Transverse colon (tissue), 4 donors: ENCODE results near the gene PRSS50. TPM values are rescaled to one million over a fixed set of nuclear protein-coding genes. Genes with fewer than 3 reads are reported as not detected.

Source experiments
- DNase-seq: peaks from one replicate; pipeline ENCODE4 v3.0.0-alpha.2; 2019
- H3K27ac ChIP-seq, 4 donors: fragments of 200-600 bp; sonication (generic); 2 replicates each; pipeline ENCODE4 v1.5.1; 2016 to 2018; ENCODE audit warnings: inconsistent platforms in 4 of 4
- H3K27me3 ChIP-seq: fragments of 200-600 bp; sonication (generic); 2 replicates; pipeline ENCODE4 v1.5.1; 2017; ENCODE audit warnings: inconsistent platforms
- H3K36me3 ChIP-seq, 4 donors: fragments of 200-600 bp; sonication (generic); 2 replicates each; pipeline ENCODE4 v1.5.1; 2017 to 2019; ENCODE audit warnings: inconsistent platforms in 4 of 4
- H3K4me1 ChIP-seq, 4 donors: fragments of 200-600 bp; sonication (generic); 2 replicates each; pipeline ENCODE4 v1.5.1; 2017 to 2020; ENCODE audit warnings: inconsistent platforms in 4 of 4
- H3K4me3 ChIP-seq, 4 donors: fragments of 200-600 bp; sonication (generic); 1 replicate in 1 of 4; 2 replicates in 3 of 4; pipeline versions ENCODE4 v1.5.1 to v1.6.1; 2017 to 2019; ENCODE audit warnings: inconsistent platforms in 4 of 4
- H3K9me3 ChIP-seq, 2 donors: fragments of 200-600 bp; sonication (generic); 2 replicates each; pipeline ENCODE4 v1.5.1; 2017 to 2019; ENCODE audit warnings: inconsistent platforms in 2 of 2
- EP300 ChIP-seq: sonication (generic); formaldehyde crosslinking; IDR thresholded peaks from one replicate; pipeline ENCODE4 v1.6.1; 2017; ENCODE audit warnings: antibody characterized with exemption, low read depth
- POLR2A ChIP-seq: fragments of 450-650 bp; IDR thresholded peaks from one replicate; pipeline ENCODE4 v1.6.1; 2016; ENCODE audit warnings: antibody characterized with exemption, mild to moderate bottlenecking, moderate library complexity
- POLR2AphosphoS5 ChIP-seq, 3 donors: sonication (generic); formaldehyde crosslinking; IDR thresholded peaks; one replicate each; pipeline ENCODE4 v1.6.1; 2016; ENCODE audit warnings: antibody characterized with exemption in 3 of 3
- whole genome bisulfite sequencing, 2 donors: methylation state at CpG; one replicate each; pipeline ENCODE4 v1.1.5; 2018; ENCODE audit warnings: low coverage in 1 of 2; 5-methylcytosine and 5-hydroxymethylcytosine counted together
- in situ Hi-C, 4 donors: fragments of 200-750 bp; cut with MboI; loops; one replicate each; pipeline versions ENCODE4 v1.15.0 to v1.15.1; 2017; ENCODE audit warnings: low sequenced_read_pairs in 3 of 4, low pct_ligation_motif_present in 1 of 4, low pct_unique_long_range_greater_than_20kb in 1 of 4
- intact Hi-C: fragments of 100-400 bp; cut with DNase I; formaldehyde crosslinking; loops from one replicate; pipeline ENCODE4 v1.15.1; 2023; ENCODE audit warnings: low total_unique reads
- total RNA-seq, 4 donors: library from RNA; depleted of rRNA; stranded (reverse); fragments of >200 nt; gene quantifications; one replicate each; pipeline ENCODE4 v1.1.0, GENCODE V29; 2016
- TF ChIP-seq, protein P1 (sequence below), 5 experiments: fragments of 200-600 bp in 3 of 5; fragments of 450-650 bp in 2 of 5; sonication (generic) in 3 of 5; IDR thresholded peaks; 1 replicate in 2 of 5; 2 replicates in 3 of 5; pipeline ENCODE4 v1.5.1; 2016 to 2017; ENCODE audit warnings: antibody characterized with exemption in 5 of 5, inconsistent platforms in 3 of 5, mild to moderate bottlenecking in 2 of 5, moderate library complexity in 1 of 5

Gene PRSS50
- total RNA-seq, 4 donors from 2014 or later = 0.14 TPM; not detected in 3

DNA sequence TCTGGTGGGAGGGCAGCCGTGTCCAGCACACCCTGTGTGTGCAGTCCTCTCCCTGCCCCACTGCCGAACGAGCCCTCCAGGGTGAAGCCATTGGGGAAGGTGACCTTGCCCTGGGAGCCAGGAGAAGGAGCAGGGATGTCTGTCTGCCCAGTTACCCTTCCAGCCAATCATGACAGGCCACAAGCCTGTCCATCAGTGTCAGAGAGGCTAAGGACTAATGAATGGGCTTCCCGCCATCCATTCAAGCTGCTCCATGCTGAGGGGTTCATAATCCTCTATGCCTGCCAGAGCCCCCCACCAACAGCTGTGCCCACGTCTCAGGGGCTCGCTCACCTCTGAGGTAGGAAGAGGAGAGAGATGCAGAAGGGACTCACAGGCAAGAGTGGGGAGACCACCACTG, 39.4 kb downstream of the PRSS50 start:
- WGBS, 2 donors = 87% methylated on average over 3 of the region's 6 CpGs; no CpG with 5 or more reads in 1 of the 2 donors
- intact Hi-C loops (no loop called here), in situ Hi-C loops (no loop called here)
- no peak overlapping the region for H3K27ac ChIP-seq
- DNase-seq = no peak
- H3K36me3 ChIP-seq = no peaks in the 10 kb centered on the region
- no peaks in the 10 kb centered on the region for H3K9me3 ChIP-seq
- no peak for TF ChIP-seq POLR2A
- TF ChIP-seq POLR2AphosphoS5 (IDR thresholded peaks at IDR 0.05) = no peak
- TF ChIP-seq, protein P1, sequence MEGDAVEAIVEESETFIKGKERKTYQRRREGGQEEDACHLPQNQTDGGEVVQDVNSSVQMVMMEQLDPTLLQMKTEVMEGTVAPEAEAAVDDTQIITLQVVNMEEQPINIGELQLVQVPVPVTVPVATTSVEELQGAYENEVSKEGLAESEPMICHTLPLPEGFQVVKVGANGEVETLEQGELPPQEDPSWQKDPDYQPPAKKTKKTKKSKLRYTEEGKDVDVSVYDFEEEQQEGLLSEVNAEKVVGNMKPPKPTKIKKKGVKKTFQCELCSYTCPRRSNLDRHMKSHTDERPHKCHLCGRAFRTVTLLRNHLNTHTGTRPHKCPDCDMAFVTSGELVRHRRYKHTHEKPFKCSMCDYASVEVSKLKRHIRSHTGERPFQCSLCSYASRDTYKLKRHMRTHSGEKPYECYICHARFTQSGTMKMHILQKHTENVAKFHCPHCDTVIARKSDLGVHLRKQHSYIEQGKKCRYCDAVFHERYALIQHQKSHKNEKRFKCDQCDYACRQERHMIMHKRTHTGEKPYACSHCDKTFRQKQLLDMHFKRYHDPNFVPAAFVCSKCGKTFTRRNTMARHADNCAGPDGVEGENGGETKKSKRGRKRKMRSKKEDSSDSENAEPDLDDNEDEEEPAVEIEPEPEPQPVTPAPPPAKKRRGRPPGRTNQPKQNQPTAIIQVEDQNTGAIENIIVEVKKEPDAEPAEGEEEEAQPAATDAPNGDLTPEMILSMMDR (IDR thresholded peaks at IDR 0.05) = no peak
- no peak for TF ChIP-seq EP300
- H3K4me1 ChIP-seq = no peaks in the 10 kb centered on the region
- no peak overlapping the region for H3K4me3 ChIP-seq
- no peaks in the 10 kb centered on the region for H3K27me3 ChIP-seq

- in situ Hi-C loops = no loop called here
- no peaks in the 10 kb centered on the region for H3K27me3 ChIP-seq
These were observed 40.3 kb downstream of the PRSS50 start for GRCh38 chr3:46677411-46677726.

GRCh38 chr3:46676601-46677410, 40.9 kb downstream of the PRSS50 start:
- H3K36me3 ChIP-seq = no peaks in the 10 kb centered on the region

More at GRCh38 chr3:46677411-46677726, 40.3 kb downstream of the PRSS50 start:
- 77 to 80% methylated on average over 1 to 6 of the region's 6 CpGs for WGBS, 2 donors
- H3K4me3 ChIP-seq = no peak overlapping the region
- intact Hi-C loops = no loop called here
- TF ChIP-seq POLR2A (no peak), EP300 (no peak), POLR2AphosphoS5 (IDR thresholded peaks at IDR 0.05) (no peak)
- TF ChIP-seq, protein P1 (IDR thresholded peaks at IDR 0.05) = no peak
- DNase-seq = no peak
- peak overlapping the region in 2 of 4 donors; percentile 10 to 15 for H3K27ac ChIP-seq
- no peaks in the 10 kb centered on the region for H3K4me1 ChIP-seq
- no peaks in the 10 kb centered on the region for H3K9me3 ChIP-seq
- no peaks in the 10 kb centered on the region for H3K36me3 ChIP-seq

DNA sequence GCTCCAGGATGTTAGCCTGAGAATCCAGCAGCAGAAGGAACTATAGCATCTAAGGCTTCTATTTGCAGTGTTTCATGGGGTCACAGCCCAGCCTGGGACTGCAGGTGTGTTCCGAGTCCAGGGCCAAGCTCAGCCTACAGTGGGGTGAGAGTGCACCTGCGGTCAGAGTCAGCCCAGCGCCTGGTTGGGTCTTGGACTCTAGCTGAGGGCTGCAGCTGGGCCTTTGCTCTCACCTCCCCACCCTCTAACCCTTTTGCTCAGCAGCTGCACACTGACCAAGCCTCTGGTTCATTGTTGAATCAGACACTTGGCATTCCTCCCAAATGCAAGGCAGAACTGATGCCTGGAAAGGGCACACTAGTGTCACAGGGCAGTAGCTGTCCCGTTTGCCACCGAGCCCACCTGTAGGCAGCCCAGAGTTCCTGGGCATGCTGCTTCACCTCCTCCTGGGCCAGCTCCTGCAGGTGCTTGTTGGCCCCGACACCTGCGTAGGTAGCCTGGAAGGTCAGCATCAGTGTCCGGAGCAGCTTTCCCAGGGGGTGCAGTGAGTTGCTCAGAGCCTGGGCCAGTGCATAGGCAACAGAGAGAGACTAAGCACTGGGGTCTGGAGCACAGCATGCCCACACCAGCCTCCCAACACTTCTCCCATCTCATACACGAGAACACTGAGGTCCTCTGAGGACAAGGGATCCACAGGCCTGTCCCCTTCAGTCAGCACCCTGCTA, 41.7 kb downstream of the PRSS50 start:
- H3K27me3 ChIP-seq = no peaks in the 10 kb centered on the region
- in situ Hi-C loops = no loop called here
- H3K4me3 ChIP-seq = no peak overlapping the region
- no peak overlapping the region for H3K27ac ChIP-seq
- no peaks in the 10 kb centered on the region for H3K36me3 ChIP-seq
- intact Hi-C loops = no loop called here
- no peaks in the 10 kb centered on the region for H3K9me3 ChIP-seq
- WGBS, 2 donors = 82% methylated on average over 8 of the region's 9 CpGs; no CpG with 5 or more reads in 1 of the 2 donors
- H3K4me1 ChIP-seq = no peaks in the 10 kb centered on the region
- no peak for DNase-seq
- TF ChIP-seq POLR2AphosphoS5 (IDR thresholded peaks at IDR 0.05) (no peak), POLR2A (no peak), EP300 (no peak)
- TF ChIP-seq, protein P1 (IDR thresholded peaks at IDR 0.05) = no peak

More at GRCh38 chr3:46676601-46677410, 40.9 kb downstream of the PRSS50 start:
- DNase-seq = no peak
- intact Hi-C loops (no loop called here), in situ Hi-C loops (no loop called here)
- Histone ChIP-seq H3K4me1 (no peaks in the 10 kb centered on the region), H3K4me3 (no peak overlapping the region), H3K27me3 (no peaks in the 10 kb centered on the region), H3K27ac (peak overlapping the region in 3 of 4 donors; percentile 7 to 15 (median 10)), H3K9me3 (no peaks in the 10 kb centered on the region)
- TF ChIP-seq POLR2AphosphoS5 (IDR thresholded peaks at IDR 0.05) (no peak), POLR2A (no peak), EP300 (no peak)
- TF ChIP-seq, protein P1 (IDR thresholded peaks at IDR 0.05) = no peak
- whole genome bisulfite sequencing, 2 donors = 81 to 91% methylated on average over 4 to 16 of the region's 16 CpGs
